Measurements from ENCODE around the gene TMEM273.

- TF ChIP-seq CTCF (IDR thresholded peaks at IDR 0.05) (no peak), POLR2A (IDR thresholded peaks at IDR 0.05) (no peak)
Measured at GRCh38 chr10:49222170-49222569, 34.0 kb upstream of the TMEM273 start.
